Measurements from ENCODE around the gene TP53TG3B.
"Not testable (repeated sequence)": the region's sequence is repeated elsewhere in the genome, so short reads cannot be mapped to it uniquely, and the experiment has no call there.

The TP53TG3B gene, protein sequence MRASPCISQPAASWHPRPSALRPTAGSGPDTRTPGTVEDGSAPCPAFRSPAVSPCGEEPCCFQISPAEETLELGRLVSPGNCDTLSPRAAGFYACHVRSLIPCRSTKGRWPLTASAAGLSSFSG

DNA sequence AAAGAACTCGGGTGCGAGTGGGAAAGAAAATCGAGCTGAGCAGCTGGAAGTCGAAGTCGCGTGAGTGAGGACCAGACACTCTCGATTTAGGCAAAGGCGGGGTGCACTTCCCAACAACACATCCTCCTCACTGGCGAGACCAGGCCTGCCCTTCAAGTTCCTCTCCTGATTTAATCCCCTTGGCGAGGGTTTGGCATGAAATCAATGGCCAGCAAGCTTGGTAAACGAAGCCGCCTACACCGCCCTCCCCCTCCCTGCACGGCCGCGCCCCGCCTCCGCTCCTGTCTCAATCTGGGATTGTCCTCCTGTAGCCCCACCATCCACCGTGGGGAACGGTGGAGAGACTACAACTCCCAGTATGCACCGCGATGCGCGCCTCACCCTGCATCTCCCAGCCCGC lies at the start of gene TP53TG3B:
Gene TP53TG3B, plus strand, starts transcription at position 301 of the 400 bp plus-strand sequence. Its CDS starts 68 bp downstream, at position 369.
- in situ Hi-C loops (cut with MboI; ENCODE audit: low sequenced_read_pairs), result not testable (repeated sequence)

DNA sequence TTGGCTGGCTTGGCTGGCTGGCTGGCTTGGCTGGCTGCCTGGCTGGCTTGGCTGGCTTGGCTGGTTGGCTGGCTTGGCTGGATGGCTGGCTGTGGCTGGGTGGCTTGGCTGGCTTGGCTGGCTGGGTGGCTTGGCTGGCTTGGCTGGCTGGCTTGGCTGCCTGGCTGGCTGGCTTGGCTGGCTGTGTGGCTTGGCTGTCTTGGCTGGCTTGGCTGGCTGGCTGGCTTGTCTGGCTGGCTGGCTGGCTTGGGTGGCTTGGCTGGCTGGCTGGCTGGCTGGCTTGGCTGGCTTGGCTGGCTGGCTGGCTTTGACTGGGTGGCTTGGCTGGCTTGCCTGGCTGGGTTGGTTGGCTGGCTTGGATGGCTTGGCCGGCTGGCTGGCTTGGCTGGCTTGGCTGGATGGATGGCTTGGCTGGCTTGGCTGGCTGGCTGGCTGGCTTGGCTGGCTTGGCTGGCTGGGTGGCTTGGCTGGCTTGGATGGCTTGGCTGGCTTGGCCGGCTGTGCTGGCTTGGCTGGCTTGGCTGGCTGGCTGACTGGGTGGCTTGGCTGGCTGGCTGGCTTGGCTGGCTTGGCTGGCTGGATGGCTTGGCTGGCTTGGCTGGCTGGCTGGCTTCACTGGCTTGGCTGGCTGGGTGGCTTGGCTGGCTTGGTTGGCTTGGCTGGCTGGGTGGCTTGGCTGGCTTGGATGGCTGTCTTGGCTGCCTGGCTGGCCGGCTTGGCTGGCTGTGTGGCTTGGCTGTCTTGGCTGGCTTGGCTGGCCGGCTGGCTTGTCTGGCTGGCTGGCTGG lies 24.2 kb upstream of the TP53TG3B start:
- in situ Hi-C loops (cut with MboI; ENCODE audit: low sequenced_read_pairs), result not testable (repeated sequence)

DNA sequence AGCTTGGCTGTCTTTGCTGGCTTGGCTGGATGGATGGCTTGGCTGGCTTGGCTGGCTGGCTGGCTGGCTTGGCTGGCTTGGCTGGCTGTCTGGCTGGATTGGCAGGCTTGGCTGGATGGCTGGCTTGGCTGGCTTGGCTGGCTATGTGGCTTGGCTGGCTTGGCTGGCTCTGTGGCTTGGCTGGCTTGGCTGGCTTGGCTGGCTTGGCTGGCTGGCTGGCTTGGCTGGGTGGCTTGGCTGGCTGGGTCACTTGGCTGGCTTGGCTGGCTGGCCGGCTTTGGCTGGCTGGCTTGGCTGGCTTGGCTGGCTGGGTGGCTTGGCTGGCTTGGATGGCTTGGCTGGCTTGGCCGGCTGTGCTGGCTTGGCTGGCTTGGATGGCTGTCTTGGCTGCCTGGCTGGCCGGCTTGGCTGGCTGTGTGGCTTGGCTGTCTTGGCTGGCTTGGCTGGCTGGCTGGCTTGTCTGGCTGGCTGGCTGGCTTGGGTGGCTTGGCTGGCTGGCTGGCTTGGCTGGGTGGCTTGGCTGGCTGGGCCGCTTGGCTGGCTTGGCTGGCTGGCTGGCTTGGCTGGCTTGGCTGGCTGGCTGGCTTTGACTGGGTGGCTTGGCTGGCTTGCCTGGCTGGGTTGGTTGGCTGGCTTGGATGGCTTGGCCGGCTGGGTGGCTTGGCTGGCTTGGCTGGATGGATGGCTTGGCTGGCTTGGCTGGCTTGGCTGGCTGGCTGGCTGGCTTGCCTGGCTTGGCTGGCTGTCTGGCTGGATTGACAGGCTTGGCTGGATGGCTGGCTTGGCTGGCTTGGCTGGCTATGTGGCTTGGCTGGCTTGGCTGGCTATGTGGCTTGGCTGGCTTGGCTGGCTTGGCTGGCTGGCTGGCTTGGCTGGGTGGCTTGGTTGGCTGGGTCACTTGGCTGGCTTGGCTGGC lies 22.8 kb upstream of the TP53TG3B start:
- in situ Hi-C loops (cut with MboI; ENCODE audit: low sequenced_read_pairs), result not testable (repeated sequence)

DNA sequence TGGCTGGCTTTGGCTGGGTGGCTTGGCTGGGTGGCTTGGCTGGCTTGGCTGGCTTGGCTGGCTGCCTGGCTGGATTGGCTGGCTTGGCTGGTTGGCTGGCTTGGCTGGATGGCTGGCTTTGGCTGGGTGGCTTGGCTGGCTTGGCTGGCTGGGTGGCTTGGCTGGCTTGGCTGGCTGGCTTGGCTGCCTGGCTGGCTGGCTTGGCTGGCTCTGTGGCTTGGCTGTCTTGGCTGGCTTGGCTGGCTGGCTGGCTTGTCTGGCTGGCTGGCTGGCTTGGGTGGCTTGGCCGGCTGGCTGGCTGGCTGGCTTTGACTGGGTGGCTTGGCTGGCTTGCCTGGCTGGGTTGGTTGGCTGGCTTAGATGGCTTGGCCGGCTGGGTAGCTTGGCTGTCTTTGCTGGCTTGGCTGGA lies 22.1 kb upstream of the TP53TG3B start:
- in situ Hi-C loops (cut with MboI; ENCODE audit: low sequenced_read_pairs), result not testable (repeated sequence)

DNA sequence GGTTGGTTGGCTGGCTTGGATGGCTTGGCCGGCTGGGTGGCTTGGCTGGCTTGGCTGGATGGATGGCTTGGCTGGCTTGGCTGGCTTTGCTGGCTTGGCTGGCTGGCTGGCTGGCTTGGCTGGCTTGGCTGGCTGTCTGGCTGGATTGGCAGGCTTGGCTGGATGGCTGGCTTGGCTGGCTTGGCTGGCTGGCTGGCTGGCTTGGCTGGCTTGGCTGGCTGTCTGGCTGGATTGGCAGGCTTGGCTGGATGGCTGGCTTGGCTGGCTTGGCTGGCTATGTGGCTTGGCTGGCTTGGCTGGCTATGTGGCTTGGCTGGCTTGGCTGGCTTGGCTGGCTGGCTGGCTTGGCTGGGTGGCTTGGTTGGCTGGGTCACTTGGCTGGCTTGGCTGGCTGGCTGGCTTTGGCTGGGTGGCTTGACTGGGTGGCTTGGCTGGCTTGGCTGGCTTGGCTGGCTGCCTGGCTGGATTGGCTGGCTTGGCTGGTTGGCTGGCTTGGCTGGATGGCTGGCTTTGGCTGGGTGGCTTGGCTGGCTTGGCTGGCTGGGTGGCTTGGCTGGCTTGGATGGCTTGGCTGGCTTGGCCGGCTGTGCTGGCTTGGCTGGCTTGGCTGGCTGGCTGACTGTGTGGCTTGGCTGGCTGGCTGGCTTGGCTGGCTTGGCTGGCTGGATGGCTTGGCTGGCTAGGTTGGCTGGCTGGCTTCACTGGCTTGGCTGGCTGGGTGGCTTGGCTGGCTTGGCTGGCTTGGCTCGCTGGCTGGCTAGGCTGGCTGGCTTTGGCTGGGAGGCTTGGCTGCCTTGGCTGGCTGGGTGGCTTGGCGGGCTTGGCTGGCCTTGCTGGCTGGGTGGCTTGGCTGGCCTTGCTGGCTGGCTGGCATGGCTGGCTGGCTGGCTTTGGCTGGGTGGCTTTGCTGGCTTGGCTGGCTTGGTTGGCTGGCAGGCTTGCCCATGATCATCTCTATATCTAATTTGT lies 21.3 kb upstream of the TP53TG3B start:
- in situ Hi-C loops (cut with MboI; ENCODE audit: low sequenced_read_pairs), result not testable (repeated sequence)
